Upper lobe of left lung (tissue), 6 donors: ENCODE measurements around the gene LAMA2. TPM values are rescaled to one million over a fixed set of nuclear protein-coding genes. Genes with fewer than 3 reads are reported as not detected.

Experiments
- ATAC-seq, 2 donors: fragments of 200-7000 bp; cut with Tn5 transposase; one replicate each; pipeline ENCODE4 v1.9.1; 2022; ENCODE audit warnings: mild to moderate bottlenecking in 2 of 2, moderate library complexity in 2 of 2; ENCODE audit not compliant: low FRiP score in 2 of 2
- DNase-seq, 2 donors: peaks; one replicate each; pipeline ENCODE4 v3.0.0-alpha.2; 2019 to 2020
- H3K27ac ChIP-seq, 4 donors: fragments of 200-600 bp; sonication (generic); one replicate each; pipeline ENCODE4 v1.5.1; 2016 to 2019
- H3K27me3 ChIP-seq, 4 donors: fragments of 200-600 bp; sonication (generic); one replicate each; pipeline ENCODE4 v1.5.1; 2017 to 2019
- H3K36me3 ChIP-seq, 4 donors: fragments of 200-600 bp; sonication (generic); one replicate each; pipeline ENCODE4 v1.5.1; 2016 to 2019
- H3K4me1 ChIP-seq, 4 donors: fragments of 200-600 bp; sonication (generic); one replicate each; pipeline ENCODE4 v1.5.1; 2018 to 2019
- H3K4me3 ChIP-seq, 4 donors: fragments of 200-600 bp; sonication (generic); one replicate each; pipeline ENCODE4 v1.5.1; 2017 to 2019; ENCODE audit warnings: mild to moderate bottlenecking in 2 of 4, moderate library complexity in 1 of 4
- H3K9me3 ChIP-seq, 4 donors: fragments of 200-600 bp; sonication (generic); one replicate each; pipeline ENCODE4 v1.5.1; 2018 to 2019
- CTCF ChIP-seq, 6 experiments: fragments of 450-650 bp in 4 of 6; fragments of 200-600 bp in 2 of 6; sonication (generic) in 2 of 6; IDR thresholded peaks; one replicate each; pipeline ENCODE4 v1.5.1; 2016 to 2019; ENCODE audit warnings: antibody characterized with exemption in 6 of 6
- EP300 ChIP-seq, 4 donors: sonication (generic); formaldehyde crosslinking; IDR thresholded peaks; one replicate each; pipeline ENCODE4 v1.5.1; 2017; ENCODE audit warnings: antibody characterized with exemption in 4 of 4, control low read depth in 2 of 4
- POLR2A ChIP-seq, 4 donors: fragments of 450-650 bp; IDR thresholded peaks; one replicate each; pipeline ENCODE4 v1.5.1; 2016 to 2017; ENCODE audit warnings: antibody characterized with exemption in 4 of 4, mild to moderate bottlenecking in 2 of 4
- POLR2AphosphoS5 ChIP-seq, 2 donors: sonication (generic); formaldehyde crosslinking; IDR thresholded peaks; one replicate each; pipeline ENCODE4 v1.5.1; 2017; ENCODE audit warnings: antibody characterized with exemption in 2 of 2
- WGBS, 2 donors: methylation state at CpG; one replicate each; pipeline ENCODE4 v1.1.5; 2017 to 2018; 5-methylcytosine and 5-hydroxymethylcytosine counted together
- total RNA-seq, 6 donors: library from RNA; depleted of rRNA in 4 of 6; stranded (reverse); fragments of >200 nt in 4 of 6; gene quantifications; one replicate each; pipeline versions ENCODE4 v1.1.0 to v1.2.1, GENCODE V29; 2016 to 2021
- donor health status: DM: no; HTN: no; CAD: no; lungs with moderate emphysema.
- donor health status: DM: no; HTN: yes; CAD: no; lungs with severe emphysema.

LAMA2 gene
- total RNA-seq, 6 donors from 2014 or later: 41.9 to 82.8 (median 62.4) TPM

GRCh38 chr6:128883906-128884305 lies 968 bp downstream of the LAMA2 start:
- Histone ChIP-seq H3K4me1 (no peaks in the 10 kb centered on the region), H3K4me3 (peak overlapping the region in 3 of 4 donors; percentile 30 to 52 (median 52)), H3K9me3 (no peaks in the 10 kb centered on the region), H3K36me3 (no peaks in the 10 kb centered on the region), H3K27ac (no peak overlapping the region), H3K27me3 (no peaks in the 10 kb centered on the region)
- 69 to 71% methylated on average over 2 of the region's 2 CpGs for WGBS, 2 donors
- TF ChIP-seq EP300 (IDR thresholded peaks at IDR 0.05) (no peak), CTCF (IDR thresholded peaks at IDR 0.05) (no peak), POLR2AphosphoS5 (IDR thresholded peaks at IDR 0.05) (no peak), POLR2A (IDR thresholded peaks at IDR 0.05) (no peak)
- ATAC-seq (no peak), DNase-seq (no peak)

GRCh38 chr6:128885381-128885780 lies 2.4 kb downstream of the LAMA2 start:
- no peaks in the 10 kb centered on the region for H3K4me1 ChIP-seq
- H3K27me3 ChIP-seq: no peaks in the 10 kb centered on the region
- DNase-seq (no peak), ATAC-seq (no peak)
- H3K9me3 ChIP-seq: no peaks in the 10 kb centered on the region
- TF ChIP-seq POLR2A (IDR thresholded peaks at IDR 0.05) (no peak), POLR2AphosphoS5 (IDR thresholded peaks at IDR 0.05) (no peak), EP300 (IDR thresholded peaks at IDR 0.05) (no peak), CTCF (IDR thresholded peaks at IDR 0.05) (no peak)
- H3K27ac ChIP-seq: no peak overlapping the region
- H3K36me3 ChIP-seq: no peaks in the 10 kb centered on the region
- peak overlapping the region in 3 of 4 donors; percentile 30 to 52 (median 52) for H3K4me3 ChIP-seq
- WGBS, 2 donors: 79 to 87% methylated on average over 5 of the region's 5 CpGs

GRCh38 chr6:128886706-128887105 lies 3.8 kb downstream of the LAMA2 start:
- H3K4me1 ChIP-seq: no peaks in the 10 kb centered on the region
- no peak overlapping the region for H3K27ac ChIP-seq
- ATAC-seq: no peak
- no peaks in the 10 kb centered on the region for H3K9me3 ChIP-seq
- DNase-seq: no peak
- H3K4me3 ChIP-seq: peak overlapping the region in 2 of 4 donors; percentile 52
- H3K36me3 ChIP-seq: no peaks in the 10 kb centered on the region
- no peaks in the 10 kb centered on the region for H3K27me3 ChIP-seq
- TF ChIP-seq CTCF (IDR thresholded peaks at IDR 0.05) (no peak), EP300 (IDR thresholded peaks at IDR 0.05) (no peak), POLR2AphosphoS5 (IDR thresholded peaks at IDR 0.05) (no peak), POLR2A (IDR thresholded peaks at IDR 0.05) (no peak)

- Histone ChIP-seq H3K27ac (no peak overlapping the region), H3K36me3 (no peaks in the 10 kb centered on the region), H3K9me3 (no peaks in the 10 kb centered on the region), H3K4me1 (no peaks in the 10 kb centered on the region), H3K4me3 (no peak overlapping the region), H3K27me3 (no peaks in the 10 kb centered on the region)
- ATAC-seq (no peak), DNase-seq (no peak)
- 84 to 90% methylated on average over 5 of the region's 5 CpGs for WGBS, 2 donors
- TF ChIP-seq POLR2AphosphoS5 (IDR thresholded peaks at IDR 0.05) (no peak), EP300 (IDR thresholded peaks at IDR 0.05) (no peak), CTCF (IDR thresholded peaks at IDR 0.05) (no peak), POLR2A (IDR thresholded peaks at IDR 0.05) (no peak)
Observed at GRCh38 chr6:128888444-128889175, 5.7 kb downstream of the LAMA2 start.

GRCh38 chr6:128889870-128890269 lies 6.9 kb downstream of the LAMA2 start:
- ATAC-seq (no peak), DNase-seq (no peak)
- no peak for TF ChIP-seq CTCF (IDR thresholded peaks at IDR 0.05)
- WGBS, 2 donors: 72 to 80% methylated on average over 5 of the region's 5 CpGs
- Histone ChIP-seq H3K36me3 (no peaks in the 10 kb centered on the region), H3K4me1 (no peaks in the 10 kb centered on the region), H3K9me3 (no peaks in the 10 kb centered on the region), H3K27ac (no peak overlapping the region), H3K4me3 (no peak overlapping the region), H3K27me3 (no peaks in the 10 kb centered on the region)
